GM23338 (cell line): ENCODE results near the gene TMEM273. TPM values are rescaled to one million over a fixed set of nuclear protein-coding genes. Genes with fewer than 3 reads are reported as not detected.

ENCODE experiments used
- ATAC-seq: fragments of 200-7000 bp; cut with Tn5 transposase; 3 replicates; pipeline ENCODE4 v1.9.1; 2020
- DNase-seq: peaks from one replicate; pipeline ENCODE4 v3.0.0-alpha.2; 2015; ENCODE audit warnings: low spot score
- H2AFZ ChIP-seq: fragments of 200-600 bp; sonication (generic); 2 replicates; pipeline ENCODE4 v1.8.0; 2016; ENCODE audit warnings: antibody characterized with exemption, mild to moderate bottlenecking, moderate library complexity
- H3F3A ChIP-seq: fragments of 200-600 bp; sonication (generic); replicated peaks from 2 replicates; pipeline ENCODE4 v1.8.0; 2017; ENCODE audit warnings: antibody characterized with exemption, mixed run types, low read depth
- H3K27ac ChIP-seq: fragments of 200-600 bp; sonication (generic); 2 replicates; pipeline ENCODE4 v1.6.1; 2016; ENCODE audit warnings: low read depth
- H3K27me3 ChIP-seq: fragments of 200-600 bp; sonication (generic); 2 replicates; pipeline ENCODE4 v1.8.0; 2016; ENCODE audit warnings: mild to moderate bottlenecking, mixed run types, moderate library complexity; ENCODE audit not compliant: insufficient read depth
- H3K36me3 ChIP-seq: fragments of 200-600 bp; sonication (generic); 2 replicates; pipeline ENCODE4 v1.8.0; 2016; ENCODE audit warnings: mild to moderate bottlenecking; ENCODE audit not compliant: insufficient read depth
- H3K4me1 ChIP-seq: fragments of 200-600 bp; sonication (generic); 2 replicates; pipeline ENCODE4 v1.8.0; 2016; ENCODE audit warnings: mild to moderate bottlenecking, moderate library complexity; ENCODE audit not compliant: insufficient read depth
- H3K4me2 ChIP-seq: fragments of 200-600 bp; sonication (generic); 2 replicates; pipeline ENCODE4 v1.7.1; 2017; ENCODE audit warnings: mixed run types
- H3K4me3 ChIP-seq: fragments of 200-600 bp; sonication (generic); 2 replicates; pipeline ENCODE4 v1.6.1; 2016; ENCODE audit warnings: mixed run types
- H3K79me2 ChIP-seq: fragments of 200-600 bp; sonication (generic); replicated peaks from 2 replicates; pipeline ENCODE4 v1.8.0; 2017; ENCODE audit warnings: mild to moderate bottlenecking; ENCODE audit not compliant: insufficient read depth
- H3K9me2 ChIP-seq: fragments of 200-600 bp; sonication (generic); 2 replicates; pipeline ENCODE4 v1.8.0; 2017; ENCODE audit not compliant: insufficient read depth
- H4K20me1 ChIP-seq: fragments of 200-600 bp; sonication (generic); replicated peaks from 2 replicates; pipeline ENCODE4 v1.8.0; 2017; ENCODE audit warnings: mild to moderate bottlenecking; ENCODE audit not compliant: insufficient read depth
- H3K27ac Mint-ChIP-seq: 2 replicates; pipeline ENCODE4 v1.8.0; 2020; ENCODE audit warnings: inconsistent platforms, mild to moderate bottlenecking, moderate library complexity, mixed read lengths
- H3K27me3 Mint-ChIP-seq: 3 replicates; pipeline ENCODE4 v1.8.0; 2022; ENCODE audit warnings: low read depth, mild to moderate bottlenecking, moderate library complexity, mixed read lengths, inconsistent platforms; ENCODE audit not compliant: insufficient read depth, poor library complexity
- H3K36me3 Mint-ChIP-seq: 3 replicates; pipeline ENCODE4 v1.8.0; 2021; ENCODE audit warnings: low read depth, mild to moderate bottlenecking, inconsistent platforms, moderate library complexity, mixed read lengths
- H3K4me1 Mint-ChIP-seq: 3 replicates; pipeline ENCODE4 v1.8.0; 2020; ENCODE audit warnings: mild to moderate bottlenecking, inconsistent platforms, mixed read lengths
- H3K4me3 Mint-ChIP-seq: 3 replicates; pipeline ENCODE4 v1.8.0; 2021; ENCODE audit warnings: moderate library complexity, mild to moderate bottlenecking, inconsistent platforms, mixed read lengths
- H3K9me3 Mint-ChIP-seq: 3 replicates; pipeline ENCODE4 v1.8.0; 2020; ENCODE audit warnings: moderate library complexity, mild to moderate bottlenecking, inconsistent platforms, mixed read lengths
- CREB1 ChIP-seq: fragments of 250-450 bp; sonication (Bioruptor Pico); IDR thresholded peaks from 2 replicates; pipeline ENCODE4 v1.5.0; 2020; ENCODE audit warnings: low read depth, mild to moderate bottlenecking, moderate library complexity
- ETS1 ChIP-seq: IDR thresholded peaks from 2 replicates; pipeline ENCODE4 v1.6.1; 2016; ENCODE audit warnings: antibody characterized with exemption
- EZH2 ChIP-seq: fragments of 200-600 bp; sonication (generic); IDR thresholded peaks from one replicate; pipeline ENCODE4 v1.8.0; 2017; ENCODE audit warnings: antibody characterized with exemption, mild to moderate bottlenecking, low read depth; ENCODE audit not compliant: unreplicated experiment
- EZH2phosphoT487 ChIP-seq: fragments of 200-600 bp; sonication (generic); IDR thresholded peaks from one replicate; pipeline ENCODE4 v1.8.1; 2018; ENCODE audit warnings: antibody characterized with exemption; ENCODE audit not compliant: unreplicated experiment
- POLR2AphosphoS5 ChIP-seq: IDR thresholded peaks from 2 replicates; pipeline ENCODE4 v1.6.1; 2016; ENCODE audit warnings: antibody characterized with exemption, low read depth
- REST ChIP-seq: IDR thresholded peaks from one replicate; pipeline ENCODE4 v1.6.1; 2018; ENCODE audit warnings: antibody characterized with exemption; ENCODE audit not compliant: unreplicated experiment
- STAT1 ChIP-seq: IDR thresholded peaks from one replicate; pipeline ENCODE4 v1.6.1; 2016; ENCODE audit warnings: antibody characterized with exemption; ENCODE audit not compliant: unreplicated experiment
- ZNF331 ChIP-seq: fragments of 250-450 bp; sonication (Bioruptor Pico); IDR thresholded peaks from 2 replicates; pipeline ENCODE4 v1.5.0; 2020; ENCODE audit warnings: low read depth, mild to moderate bottlenecking, moderate library complexity
- ZNF462 ChIP-seq: fragments of 250-450 bp; sonication (Bioruptor Pico); IDR thresholded peaks from 2 replicates; pipeline ENCODE4 v1.5.0; 2020; ENCODE audit warnings: mild to moderate bottlenecking, moderate library complexity
- polyA plus RNA-seq: library from polyadenylated mRNA; unstranded; fragments of >200 nt; fragmentation: Nextera tagmentation; extraction: Ambion mirVana; gene quantifications from 2 replicates; pipeline ENCODE4 v1.2.1, GENCODE V29; 2016
- total RNA-seq: library from RNA; depleted of rRNA; stranded (reverse); fragments of >200 nt; shearing (Covaris generic); gene quantifications from 2 replicates; pipeline ENCODE4 v1.2.3, GENCODE V29; 2014

The TMEM273 gene
- total and polyA plus RNA-seq, 2 experiments from 2014 or later = not detected

- Mint-ChIP-seq H3K36me3 (no peaks in the 10 kb centered on the region; the same call in 2 of the 3 replicates), H3K27me3 (peaks cover 9% of the 10 kb centered on the region), H3K9me3 (no peaks in the 10 kb centered on the region; the same call in 2 of the 3 replicates), H3K4me1 (peaks cover 8% of the 10 kb centered on the region), H3K4me3 (no peak overlapping the region), H3K27ac (no peak overlapping the region)
- no peak overlapping the region for H3K27ac ChIP-seq
- no peak for DNase-seq
- H3K9me2 ChIP-seq = no peaks in the 10 kb centered on the region
- ATAC-seq = no peak
- no peaks in the 10 kb centered on the region for H3K36me3 ChIP-seq
- H4K20me1 ChIP-seq = no peaks in the 10 kb centered on the region
- H2AFZ ChIP-seq = no peak overlapping the region
- H3K79me2 ChIP-seq = no peaks in the 10 kb centered on the region
- no peak overlapping the region for H3K4me2 ChIP-seq
- H3K27me3 ChIP-seq = no peaks in the 10 kb centered on the region
- no peaks in the 10 kb centered on the region for H3K4me1 ChIP-seq
- H3F3A ChIP-seq = no peaks in the 10 kb centered on the region
- H3K4me3 ChIP-seq = no peak overlapping the region
- TF ChIP-seq ZNF331 (CRISPR knock-in tag) (no peak), EZH2phosphoT487 (no peak), POLR2AphosphoS5 (no peak), ZNF462 (no peak), REST (no peak), EZH2 (no peak), STAT1 (no peak), CREB1 (CRISPR knock-in tag) (no peak), ETS1 (no peak)
Measured at GRCh38 chr10:49106451-49106850, 81.7 kb downstream of the TMEM273 start.
